ENCODE measurements around the gene NPPC.
A peak's percentile ranks its signal among the peaks of the same experiment; 100 is the strongest.
"Not testable (repeated sequence)": the region's sequence is repeated elsewhere in the genome, so short reads cannot be mapped to it uniquely, and the experiment has no call there.

Gene NPPC, protein sequence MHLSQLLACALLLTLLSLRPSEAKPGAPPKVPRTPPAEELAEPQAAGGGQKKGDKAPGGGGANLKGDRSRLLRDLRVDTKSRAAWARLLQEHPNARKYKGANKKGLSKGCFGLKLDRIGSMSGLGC

GRCh38 chr2:231926180-231926741 is at the start of gene NPPC:
NPPC (minus strand) TSS chr2:231926396; CDS start chr2:231926249, 147 bp downstream.
- DNase-seq: peak; percentile 40 to 52

DNA sequence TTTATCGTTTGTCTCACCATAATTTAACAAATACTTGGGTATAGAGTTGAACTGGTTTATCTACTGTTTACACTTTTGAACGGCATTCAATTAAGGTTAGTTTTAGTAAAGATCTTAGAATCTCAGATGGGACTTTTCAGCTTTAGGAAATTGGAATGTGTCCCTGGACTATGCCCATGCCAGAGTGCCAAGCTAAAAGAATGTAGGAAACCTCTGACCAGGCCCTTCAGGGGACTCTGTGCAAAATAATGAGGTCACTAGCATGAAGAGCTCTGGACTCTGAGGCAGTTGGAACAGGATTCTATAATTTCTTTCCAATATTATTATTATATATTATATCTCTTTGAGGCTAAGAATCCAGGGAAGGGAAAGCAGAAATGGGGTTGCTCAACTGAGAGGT is 48.8 kb upstream of the NPPC start:
- DNase-seq: no peak

DNA sequence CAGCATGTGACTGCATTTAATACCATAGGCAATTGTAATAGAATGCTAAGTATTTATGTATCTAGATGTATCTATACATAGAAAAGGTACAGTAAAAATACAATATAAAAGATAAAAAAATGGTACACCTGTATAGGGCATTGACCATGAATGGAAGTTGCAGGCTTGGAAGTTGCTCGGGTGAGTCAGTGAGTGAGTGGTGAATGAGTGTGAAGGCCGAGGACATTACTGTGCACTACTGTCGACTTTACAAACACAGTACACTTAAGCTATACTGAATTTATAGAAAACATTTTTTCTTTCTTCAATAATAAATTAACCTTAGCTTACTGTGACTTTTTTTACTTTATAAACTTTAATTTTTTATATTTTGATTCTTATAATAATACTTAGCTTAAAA is 44.3 kb upstream of the NPPC start:
- DNase-seq: no peak

DNA sequence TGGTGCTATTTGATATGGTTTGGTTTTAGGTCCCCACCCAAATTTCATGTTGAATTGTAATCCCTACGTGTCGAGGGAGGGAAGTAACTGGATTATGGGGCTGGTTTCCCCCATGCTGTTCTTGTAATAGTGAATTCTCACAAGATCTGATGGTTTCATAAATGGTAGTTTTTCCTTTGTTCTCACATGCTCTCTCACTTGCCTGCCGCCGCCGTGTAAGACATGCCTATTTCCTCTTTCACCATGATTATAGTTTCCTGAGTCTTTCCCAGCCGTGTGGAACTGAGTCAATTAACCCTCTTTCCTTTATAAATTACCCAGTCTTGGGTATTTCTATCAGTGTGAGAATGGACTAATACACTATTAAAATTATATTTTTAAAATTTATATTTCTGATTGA is 42.6 kb upstream of the NPPC start:
- DNase-seq: no peak

- no peak for DNase-seq
Measured at GRCh38 chr2:231966886-231967285, 40.7 kb upstream of the NPPC start.

DNA sequence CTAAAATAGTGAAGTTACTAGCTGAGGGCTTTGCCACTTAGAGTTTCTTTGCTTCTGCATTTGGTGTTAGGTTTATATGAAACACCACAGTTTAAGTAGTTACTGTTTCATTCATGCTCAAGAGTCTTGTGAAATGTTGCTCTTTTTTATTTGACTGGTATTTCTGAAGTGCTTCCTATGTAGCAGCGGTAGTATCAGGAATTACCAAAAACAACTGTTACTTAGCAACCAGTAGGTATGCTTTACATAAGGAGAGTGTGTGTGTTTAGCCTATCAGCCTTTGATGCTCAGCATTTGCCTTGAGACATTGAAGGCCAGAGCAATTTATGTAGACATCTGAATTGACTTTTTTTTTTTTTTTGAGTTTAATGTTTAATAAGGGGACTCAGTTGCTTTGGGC is 38.9 kb upstream of the NPPC start:
- DNase-seq: no peak

DNA sequence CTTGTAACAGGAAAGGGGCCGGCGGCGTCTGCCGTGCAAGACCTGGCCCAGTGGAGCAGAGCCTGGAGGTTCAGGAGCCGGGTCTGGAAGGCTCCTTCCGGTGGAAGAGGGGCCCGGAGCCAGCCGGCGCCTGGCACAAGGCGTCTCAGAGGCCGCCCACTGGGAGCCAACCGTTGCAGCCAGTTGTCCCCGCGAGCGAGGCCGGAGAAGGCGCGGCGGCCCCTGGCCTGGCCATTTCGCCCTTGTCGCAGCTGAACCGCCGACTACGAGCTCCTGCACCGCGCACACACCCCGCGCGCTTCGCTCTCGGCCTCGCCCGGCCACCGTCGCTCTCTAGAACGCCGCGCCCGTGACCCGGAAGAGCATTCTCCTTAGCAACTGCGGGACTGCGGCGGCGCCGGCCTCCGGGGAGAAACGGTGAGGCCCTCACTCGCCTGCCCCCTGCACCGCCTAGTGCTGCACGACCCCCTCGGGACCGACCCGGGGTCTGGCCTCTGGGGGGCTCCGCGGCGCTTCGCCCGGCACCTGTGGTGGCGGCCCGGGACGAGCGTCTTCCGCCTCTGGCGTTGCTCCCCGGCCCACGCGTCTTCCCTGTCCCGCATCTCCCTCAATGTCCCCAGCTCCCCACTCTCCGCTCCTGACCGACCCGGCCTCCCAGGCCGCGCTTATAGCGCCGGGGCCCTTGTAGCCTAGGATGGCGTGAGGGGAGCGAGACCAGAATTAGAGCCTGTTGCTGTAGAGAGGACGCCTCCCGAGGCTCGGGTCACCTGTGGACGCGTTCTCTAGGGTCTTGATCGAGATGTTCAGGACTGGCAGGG is 35.4 kb upstream of the NPPC start, which contains the start of gene DIS3L2:
Gene DIS3L2 (plus strand): TSS at position 365 of the 818 bp plus-strand sequence. CDS start 53,215 bp downstream, outside the sequence.
- DNase-seq: peak; percentile 77 to 86

DNA sequence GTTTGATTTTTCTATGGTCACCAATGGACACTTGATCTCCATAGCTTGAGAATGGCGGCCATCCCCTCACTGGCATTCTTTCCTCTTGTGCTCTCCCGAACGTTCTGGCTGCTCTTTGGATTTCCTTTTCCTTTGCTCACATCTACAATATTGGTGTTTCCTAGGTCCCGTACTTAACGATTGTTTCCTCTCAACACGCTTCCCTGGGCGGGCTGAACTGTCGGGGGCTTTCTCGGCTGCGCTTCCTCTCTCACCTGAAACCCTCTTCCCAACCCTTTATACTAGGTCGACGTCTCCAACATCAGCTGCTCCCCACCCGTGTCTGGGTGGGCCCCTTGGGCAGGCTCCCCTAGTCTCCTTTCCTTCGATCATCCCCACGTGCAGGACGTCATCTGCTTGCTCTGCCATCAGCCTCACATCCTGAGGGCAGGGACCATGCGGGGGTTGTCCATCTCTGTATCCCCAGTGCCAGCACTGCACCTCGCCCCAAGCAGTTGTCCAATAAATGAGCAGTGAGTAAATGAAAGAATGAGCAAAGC is 34.7 kb upstream of the NPPC start:
- DNase-seq: no peak

GRCh38 chr2:231957913-231958763 is 31.9 kb upstream of the NPPC start:
- DNase-seq: no peak

GRCh38 chr2:231955758-231956472 is 29.7 kb upstream of the NPPC start:
- DNase-seq: no peak

DNA sequence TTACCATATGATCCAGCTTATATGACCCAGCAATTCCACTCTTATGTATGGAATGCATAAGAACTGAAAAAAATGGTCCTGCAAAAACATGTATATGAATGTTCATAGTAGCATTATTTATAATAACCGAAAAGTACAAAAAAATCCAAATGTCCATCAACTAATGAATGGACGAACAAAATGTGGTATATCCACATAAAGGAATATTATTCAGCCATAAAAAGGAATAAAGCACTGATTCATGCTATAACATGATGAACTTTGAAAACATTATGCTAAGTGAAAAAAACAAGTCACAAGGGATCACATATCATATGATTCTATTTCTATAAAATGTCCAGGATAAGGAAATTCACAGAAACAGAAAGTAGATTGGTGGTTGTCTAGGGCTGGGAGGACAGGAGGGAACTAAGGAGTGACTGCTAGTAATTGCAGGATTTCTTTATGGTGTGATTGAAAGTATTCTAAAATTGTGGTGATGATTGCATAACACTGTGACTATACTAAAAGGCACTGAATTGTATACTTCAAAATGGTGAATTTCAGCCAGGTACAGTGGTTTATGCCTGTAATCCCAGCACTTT is 25.3 kb upstream of the NPPC start:
- DNase-seq: no peak

DNA sequence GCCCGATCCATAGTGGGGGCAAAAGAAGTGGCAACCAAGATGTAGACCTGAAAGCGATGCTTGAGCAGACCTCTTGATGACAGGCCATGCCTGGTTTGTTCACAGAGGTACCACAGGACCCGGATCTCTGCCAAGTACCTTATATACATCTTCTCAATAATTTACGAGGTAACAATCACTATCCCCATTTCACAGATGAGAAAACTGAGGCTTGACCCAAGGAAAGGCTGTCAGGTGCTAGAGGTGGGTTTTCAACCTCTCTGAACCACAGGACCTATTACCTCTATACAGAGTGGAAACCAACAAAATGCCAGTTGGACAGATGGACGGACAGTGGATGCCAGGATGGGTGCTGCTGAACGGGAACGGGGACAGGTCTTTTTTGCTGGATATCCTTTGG is 21.5 kb upstream of the NPPC start:
- DNase-seq: no peak

DNA sequence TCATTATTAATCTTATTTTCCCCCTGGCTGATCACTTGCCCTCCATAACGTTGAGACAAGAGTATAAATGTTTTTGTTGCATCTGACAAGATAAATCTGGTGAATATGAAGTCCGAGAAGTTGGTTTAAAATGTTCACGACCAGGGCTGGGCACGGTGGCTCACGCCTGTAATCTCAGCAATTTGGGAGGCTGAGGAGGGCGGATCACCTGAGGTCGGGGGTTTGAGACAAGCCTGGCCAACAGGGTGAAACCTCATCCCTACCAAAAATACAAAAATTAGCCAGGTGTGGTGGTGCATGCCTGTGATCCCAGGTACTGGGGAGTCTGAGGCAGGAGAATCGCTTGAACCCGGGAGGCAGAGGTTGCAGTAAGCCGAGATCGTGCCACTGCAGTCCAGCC is 20.9 kb upstream of the NPPC start:
- not testable (repeated sequence) for DNase-seq

GRCh38 chr2:231946241-231946814 is 20.1 kb upstream of the NPPC start:
- no peak for DNase-seq

DNA sequence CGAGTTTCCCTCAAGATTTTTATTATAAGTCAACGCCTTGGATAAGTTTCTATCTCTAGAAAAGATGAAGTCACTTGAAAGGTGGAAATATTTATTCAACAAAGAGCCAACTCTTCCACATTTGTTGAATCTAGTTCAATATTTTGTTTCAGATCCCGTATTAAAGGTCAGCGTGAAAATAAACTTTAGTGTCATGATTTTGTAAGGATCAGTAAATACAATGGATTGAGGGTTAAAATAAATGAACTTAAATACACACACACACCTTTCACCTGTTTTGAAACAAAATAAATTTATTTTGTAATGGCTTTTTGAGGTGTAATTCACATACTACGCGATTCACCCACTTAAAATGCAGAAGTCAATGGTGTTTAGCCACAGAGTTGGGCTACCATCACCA is 16.0 kb upstream of the NPPC start:
- DNase-seq: no peak

DNA sequence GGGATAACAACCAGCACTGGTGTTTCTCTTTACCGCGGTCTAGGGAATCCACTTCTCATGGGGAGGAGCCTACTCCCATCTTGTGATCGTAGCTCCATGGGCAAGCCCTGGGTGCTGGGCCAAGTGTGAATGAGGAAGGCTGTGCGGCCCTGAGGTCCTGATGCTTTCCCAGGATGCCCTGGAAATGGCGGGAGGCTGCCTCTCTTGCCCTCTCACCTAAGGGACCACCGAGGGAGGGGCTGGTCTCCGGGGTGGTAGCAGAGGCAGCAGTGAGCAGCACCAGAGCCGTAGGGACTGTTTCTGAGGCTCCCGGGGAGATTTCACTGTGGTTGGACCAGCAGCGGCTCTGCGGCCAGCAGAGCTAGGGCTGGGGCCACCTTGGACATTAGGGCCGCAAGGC is 15.5 kb upstream of the NPPC start:
- no peak for DNase-seq

DNA sequence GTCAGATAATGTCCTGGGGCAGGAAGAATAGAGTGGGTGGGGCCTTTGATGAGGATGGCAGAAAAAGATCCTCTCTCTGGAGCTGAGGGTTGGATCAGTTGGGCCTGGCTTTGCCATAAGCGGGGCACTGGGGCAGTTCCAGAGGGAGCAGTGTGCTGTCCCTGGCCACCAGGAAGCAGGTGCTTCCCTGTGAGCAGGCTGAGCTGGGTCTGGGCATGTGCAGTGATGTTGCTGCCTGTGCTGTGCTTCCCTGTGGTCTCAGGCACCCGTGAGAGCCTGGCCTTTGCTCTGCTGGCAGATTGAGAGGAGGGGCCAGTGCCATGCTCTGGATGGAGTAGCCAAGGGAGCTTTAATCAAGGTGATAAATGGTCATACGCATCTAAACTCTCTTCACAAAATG is 14.6 kb upstream of the NPPC start:
- no peak for DNase-seq

DNA sequence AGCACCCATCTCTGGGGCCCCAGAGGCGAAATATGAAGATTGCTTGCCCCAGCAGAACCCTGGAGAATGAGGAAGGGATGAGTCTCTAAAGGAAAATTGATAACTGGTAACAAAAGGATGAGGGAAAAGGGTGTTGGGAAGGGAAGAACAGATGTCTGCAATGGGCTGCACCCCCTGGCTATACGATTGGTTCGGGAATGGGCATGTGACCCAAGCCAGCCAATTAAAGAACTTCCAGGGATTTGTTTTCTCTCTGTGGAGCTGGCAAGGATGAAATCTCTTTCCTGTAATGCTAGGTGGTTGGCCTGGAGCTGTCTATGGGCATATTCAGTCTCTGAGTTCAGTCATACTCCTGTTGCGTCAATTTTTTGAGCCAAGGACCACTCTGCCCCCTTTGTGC is 12.8 kb upstream of the NPPC start:
- DNase-seq: no peak

DNA sequence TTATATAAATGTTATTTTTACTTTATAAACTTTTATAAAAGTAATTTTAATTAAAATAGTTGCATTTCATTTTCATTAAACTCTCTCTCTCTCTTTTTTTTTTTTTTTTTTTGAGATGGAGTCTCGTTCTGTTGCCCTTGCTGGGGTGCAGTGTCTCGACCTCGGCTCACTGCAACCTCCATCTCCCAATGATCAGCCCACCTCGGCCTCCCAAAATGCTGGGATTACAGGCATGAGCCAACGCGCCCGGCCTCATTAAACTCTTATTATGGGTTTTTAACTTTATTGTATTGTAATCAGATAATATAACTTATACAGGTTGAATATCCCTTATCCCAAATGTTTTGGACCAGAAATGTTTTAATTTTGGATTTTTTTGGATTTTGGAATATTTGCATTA is 10.9 kb upstream of the NPPC start:
- DNase-seq: no peak

GRCh38 chr2:231936491-231936890 is 10.3 kb upstream of the NPPC start:
- no peak for DNase-seq

DNA sequence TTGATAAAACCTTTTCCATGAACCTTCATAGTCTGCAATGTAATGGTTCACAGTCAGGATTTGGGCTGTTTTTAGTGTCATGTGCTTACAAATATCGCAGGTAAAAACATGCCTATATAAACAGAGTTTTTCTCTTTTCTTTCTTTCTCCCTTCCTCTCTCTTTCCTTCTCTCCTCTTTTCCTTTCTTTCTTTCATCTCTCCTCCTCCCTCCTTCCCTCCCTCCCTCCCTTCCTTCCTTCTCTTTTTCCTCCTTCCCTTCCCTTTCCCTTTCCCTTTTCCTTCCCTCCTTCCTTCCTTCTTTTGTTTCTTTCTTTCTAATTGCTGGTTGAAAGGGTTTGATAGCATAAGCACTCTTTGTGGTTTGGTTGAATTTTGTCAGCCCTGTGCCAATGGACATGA is 9.6 kb upstream of the NPPC start:
- DNase-seq: no peak

- DNase-seq: no peak
Measured at GRCh38 chr2:231935207-231935524, 9.0 kb upstream of the NPPC start.
